GM18526 (cell line): ENCODE measurements around the gene AFTPH.

Source experiments
- POLR2A ChIP-seq: IDR thresholded peaks from 3 replicates; pipeline ENCODE4 v1.6.1; 2011; ENCODE audit not compliant: insufficient read length; ENCODE audit errors: extremely low read depth

The AFTPH gene

DNA sequence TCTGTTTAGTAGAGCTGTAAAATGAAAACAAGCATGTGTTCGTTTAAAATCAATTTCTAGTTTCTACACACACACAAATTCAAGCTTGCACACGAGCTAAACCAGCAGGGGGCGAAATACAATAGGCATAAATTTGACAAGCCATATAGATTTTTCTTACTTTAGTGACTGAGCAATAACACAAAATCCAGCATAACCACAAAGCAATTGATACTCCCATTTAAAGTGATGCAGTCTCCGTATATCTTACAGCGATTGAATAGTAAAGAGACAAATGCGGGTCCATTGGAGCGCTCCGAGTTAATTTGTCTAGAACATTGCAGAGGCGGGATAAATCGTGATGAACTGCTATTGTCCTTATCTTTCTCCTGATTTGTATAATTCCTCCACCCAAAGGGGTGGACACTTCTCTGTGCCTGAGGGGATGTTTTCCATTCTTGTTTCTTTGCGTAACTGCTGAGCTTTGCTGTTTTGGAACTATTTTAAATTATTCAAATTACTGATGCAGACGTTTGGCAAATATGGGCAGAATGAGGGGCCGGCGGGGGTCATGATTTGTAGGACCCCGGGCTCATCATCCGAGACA, 1.2 kb upstream of the AFTPH start:
- no peak for TF ChIP-seq POLR2A

DNA sequence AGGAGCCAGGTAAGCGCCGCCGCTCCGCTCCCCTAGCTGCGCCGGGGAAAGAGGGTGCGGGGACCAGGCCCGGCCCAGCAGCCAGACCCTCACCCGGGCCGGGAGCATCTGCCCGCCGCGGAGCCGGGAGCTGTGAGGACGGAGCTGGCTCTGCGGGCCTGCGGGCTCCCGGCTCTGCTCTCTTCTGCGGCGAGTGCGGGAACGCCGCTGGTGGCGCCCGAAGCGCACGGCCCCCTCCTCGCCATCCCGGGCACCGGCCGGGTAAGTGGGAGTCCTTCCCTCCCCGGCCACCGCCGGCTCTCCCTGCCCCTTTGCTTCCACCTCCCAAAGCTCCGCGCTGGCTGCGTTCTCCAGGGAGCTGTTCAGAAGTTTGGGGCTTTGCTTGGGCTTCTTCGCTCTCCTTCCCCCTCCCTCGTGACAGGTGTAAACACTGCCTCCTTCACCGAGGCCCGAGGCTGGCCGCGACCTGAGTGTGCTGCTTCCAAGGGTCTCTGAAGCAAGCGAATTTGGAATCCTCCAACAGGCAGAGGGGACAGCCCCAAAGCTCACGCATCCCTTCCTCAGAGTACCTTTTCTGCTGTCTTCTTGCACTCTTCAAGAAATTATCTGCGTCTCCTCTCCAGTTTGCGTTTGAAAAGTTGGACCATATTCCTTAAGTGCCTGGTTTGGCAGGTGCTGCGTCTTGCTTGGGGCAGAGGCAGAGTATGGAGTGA, 632 bp downstream of the AFTPH start:
- no peak for TF ChIP-seq POLR2A

DNA sequence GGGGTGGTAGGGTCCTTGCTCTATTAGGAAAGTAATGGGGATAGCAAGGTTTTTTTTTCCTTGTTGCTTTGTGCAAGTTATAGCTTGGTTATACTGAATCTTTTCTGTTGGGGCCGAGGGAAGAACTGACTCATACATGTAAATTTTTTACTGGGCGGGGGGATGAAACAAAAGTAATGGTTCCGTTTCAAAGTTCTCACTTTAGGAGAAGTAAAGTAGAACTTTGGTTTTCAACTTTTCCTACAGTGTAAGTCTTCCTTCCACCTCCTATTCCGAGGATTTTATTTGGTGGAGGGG, 1.1 kb downstream of the AFTPH start:
- TF ChIP-seq POLR2A, result peak; percentile 30

DNA sequence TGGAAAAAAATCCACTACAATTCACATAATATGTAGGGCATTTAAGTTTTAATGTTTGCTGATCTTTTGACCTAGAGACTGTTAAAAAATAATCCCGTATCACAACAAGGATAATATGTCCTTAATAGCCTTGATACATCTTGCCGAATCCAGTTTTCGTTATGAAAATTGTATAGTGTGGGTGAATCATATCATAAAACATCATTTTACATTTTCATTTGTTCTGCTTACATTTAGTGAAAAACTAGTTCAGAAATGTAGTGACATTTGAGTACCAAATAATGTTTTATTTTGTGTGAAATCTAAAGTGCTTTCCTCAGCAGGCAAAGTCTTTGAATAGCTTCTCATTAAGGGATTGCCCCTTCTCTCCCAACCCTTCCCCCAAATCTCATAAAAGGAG, 1.9 kb downstream of the AFTPH start:
- TF ChIP-seq POLR2A, result no peak

DNA sequence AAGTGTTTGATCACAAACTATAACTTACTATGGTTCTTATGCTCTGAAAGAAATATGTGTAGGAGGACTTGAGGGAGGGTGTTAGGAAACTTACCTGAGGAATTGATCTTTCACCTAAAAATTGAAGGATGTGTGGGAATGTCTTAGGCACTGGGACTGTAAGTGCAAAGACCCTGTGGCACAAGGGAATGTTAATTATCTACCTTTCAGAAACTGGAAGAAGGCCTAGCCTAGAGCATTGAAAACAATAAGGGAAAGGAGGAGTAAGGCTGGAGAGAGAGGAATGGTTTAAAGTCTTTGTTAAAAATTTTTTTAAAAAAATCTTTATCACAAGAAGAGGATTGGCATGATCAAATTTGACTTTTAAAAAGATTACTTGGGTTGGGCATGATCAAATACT, 7.9 kb downstream of the AFTPH start:
- TF ChIP-seq POLR2A, result no peak

DNA sequence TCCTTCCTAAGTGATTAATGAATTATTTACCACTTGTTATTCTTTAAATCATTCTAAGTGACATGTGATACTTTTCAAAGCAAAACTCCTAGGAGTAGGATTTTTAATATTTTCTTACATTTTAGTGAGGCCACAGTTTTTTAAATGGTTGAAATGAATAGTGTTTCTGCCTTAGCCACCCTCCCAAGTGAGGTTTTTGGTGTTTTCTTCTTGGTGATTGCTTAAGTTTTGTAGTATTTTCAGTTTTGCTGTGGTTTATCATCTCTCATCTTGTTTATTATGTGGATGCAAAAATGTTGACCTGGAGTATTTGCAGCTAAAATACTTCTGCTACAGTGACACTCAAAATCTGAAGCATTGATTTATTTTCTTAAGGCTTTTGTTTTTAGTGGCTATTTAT, 9.8 kb downstream of the AFTPH start:
- TF ChIP-seq POLR2A, result no peak

DNA sequence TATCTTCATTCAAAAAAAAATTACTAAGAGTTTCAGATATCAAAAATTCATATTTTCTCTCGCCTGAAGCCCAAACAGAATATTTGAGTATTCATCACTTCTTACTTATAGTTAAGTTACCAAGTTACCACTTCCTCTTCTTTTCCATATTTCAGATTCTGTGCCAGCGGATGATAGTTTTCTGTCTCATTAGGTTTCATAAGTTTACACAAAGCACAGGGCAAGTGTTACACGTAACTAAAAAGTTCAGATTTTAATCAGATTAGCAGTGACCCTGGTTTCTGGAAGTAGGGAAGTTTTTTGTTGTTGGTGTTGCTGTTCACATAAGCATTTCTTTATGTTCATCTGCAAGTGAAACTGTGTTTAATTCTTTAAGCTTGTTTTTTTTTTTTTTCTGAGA, 10.2 kb downstream of the AFTPH start:
- no peak for TF ChIP-seq POLR2A

DNA sequence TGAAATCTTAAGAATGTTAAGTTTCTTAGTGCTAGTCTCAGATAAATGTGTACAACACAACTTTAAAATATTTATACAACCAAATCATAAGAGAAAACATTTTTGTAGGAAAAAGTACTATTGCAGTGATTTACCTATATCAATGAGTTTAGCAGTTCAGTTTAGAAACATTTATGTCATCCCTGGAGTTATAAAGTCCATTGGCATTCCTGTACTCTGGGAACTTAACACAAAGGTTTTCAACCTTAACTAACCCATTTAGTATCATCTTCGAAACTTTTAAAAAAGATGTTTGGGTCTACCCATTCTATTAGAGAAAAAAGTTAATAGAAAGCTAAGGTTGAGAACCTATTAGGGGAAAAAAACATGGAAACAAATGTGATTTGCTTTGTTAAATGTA, 10.9 kb downstream of the AFTPH start:
- no peak for TF ChIP-seq POLR2A

DNA sequence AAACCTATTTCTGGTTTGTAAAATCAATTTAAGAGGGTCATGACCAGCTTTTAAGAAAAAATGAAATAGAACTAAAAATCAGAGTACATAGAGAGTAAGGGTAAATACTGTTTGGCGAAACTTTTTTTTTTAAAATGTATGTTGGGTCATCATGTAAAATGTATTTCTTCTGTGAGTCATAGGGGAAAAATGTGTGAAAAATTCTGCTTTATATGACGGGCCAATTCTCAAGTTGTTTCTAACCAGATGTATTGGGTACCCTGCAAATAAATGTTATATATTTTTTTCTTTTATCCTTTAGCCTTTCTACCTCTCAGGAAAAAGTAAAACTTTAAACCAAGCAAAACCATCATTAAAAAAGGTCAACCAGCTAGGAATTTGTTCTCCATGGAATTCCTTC, 13.9 kb downstream of the AFTPH start:
- TF ChIP-seq POLR2A, result no peak

DNA sequence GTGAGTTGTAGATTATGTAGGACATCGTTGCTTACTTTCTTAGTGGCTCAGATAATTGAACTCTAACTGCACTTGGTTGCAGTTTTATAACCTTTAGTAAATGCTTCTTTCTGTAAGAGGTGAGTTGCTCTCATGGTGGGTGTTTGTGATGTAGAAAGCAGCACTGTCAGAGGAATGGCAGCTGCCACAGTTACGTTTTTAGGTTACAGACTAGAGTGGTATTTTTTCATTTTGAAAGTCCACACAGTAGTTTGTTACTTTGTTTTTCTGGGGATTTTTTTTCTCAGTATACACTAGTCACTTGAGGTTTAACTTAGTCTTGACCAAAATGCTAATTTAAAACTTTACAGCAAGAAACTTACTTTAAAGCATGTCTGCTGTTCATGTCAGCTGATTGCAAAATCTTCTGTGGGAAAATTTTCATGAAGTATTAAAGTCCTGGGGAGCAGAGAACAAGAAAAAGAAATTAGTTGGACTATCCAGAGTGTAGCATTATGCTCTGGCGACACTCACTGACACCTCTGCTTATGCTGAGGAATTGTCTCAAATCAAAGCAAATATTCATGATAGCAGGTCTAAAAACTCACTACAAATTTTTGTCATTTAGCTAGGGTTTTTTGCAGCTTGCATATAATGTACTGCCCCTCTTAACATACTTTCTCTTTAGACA, 14.8 kb downstream of the AFTPH start:
- no peak for TF ChIP-seq POLR2A

DNA sequence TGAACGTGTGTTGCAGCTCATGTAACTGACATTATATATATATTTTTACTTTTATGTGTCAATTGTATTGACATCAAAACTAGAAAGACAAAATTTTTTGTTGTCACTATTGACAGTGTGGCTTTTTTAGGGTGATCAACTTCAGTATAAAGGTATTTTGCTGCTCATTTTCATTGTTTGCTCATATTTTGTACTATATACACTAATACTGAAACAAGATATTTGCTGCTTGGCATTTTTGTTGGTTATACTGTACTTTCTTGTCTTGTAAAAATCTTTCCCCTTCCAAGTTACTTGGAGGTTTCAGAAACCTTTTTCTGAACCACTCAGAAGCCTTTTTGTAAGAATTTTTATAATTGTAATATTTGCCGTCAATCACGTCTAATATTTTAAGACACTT, 16.5 kb downstream of the AFTPH start:
- no peak for TF ChIP-seq POLR2A

DNA sequence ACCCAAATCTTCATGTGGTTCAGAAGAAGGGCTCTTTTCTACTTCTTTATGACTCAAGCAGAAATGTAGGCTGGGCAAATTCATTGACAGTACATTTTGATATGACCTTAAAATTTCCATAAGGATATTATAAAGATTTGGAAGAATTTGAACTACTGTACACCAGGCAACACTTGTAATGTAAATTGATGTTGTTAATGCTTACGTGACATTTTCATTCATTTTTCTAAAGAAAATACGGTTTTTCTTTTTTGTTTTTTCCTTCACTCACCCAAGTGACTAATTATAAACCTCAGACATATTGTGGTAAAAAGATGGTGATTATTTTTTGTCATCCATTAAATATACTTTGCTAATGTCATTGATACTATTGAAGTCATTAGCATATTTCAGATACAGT, 17.4 kb downstream of the AFTPH start:
- TF ChIP-seq POLR2A, result no peak

DNA sequence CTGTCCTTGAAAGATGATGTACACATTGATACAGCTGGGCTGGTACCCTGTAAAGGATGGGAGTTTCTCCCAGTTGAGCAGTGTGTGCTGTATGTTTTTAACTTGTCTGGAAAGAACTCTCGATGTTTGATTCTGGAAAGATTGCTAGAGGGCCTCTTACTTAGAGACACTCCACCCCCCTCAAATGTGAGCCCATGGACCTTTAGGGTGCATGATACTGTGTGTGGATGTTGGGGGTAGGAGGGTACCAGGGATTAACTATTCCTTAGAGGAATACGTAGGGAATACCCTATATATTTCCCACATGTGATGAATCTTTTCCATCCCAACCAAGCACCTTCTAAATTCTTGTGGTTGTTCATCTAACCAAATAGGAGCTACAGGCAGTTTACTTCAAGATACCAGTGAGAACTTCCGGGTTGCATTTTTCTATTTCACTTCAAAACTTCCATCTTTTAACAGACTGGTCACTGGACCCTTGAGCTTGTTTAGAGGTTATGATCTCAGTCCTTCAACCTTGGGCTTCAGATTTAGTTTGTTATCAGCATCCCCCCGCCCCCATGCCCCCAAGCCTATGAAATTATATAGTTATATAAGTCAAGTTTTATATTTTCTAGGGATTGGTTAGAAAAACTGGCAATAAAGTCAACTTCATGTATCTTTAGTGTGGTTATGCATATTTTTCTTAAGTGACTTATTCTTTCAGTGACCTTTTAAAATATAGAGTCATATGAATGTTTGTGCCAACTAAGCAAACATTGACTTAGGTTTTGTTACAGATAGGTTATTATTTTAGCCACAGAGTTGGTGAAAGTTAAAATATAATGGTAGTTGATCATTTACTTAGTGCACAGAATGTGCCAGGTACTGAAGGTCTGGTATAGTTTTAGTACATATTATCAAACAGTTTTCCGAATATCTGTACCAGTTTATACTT, 18.2 kb downstream of the AFTPH start:
- TF ChIP-seq POLR2A, result no peak

DNA sequence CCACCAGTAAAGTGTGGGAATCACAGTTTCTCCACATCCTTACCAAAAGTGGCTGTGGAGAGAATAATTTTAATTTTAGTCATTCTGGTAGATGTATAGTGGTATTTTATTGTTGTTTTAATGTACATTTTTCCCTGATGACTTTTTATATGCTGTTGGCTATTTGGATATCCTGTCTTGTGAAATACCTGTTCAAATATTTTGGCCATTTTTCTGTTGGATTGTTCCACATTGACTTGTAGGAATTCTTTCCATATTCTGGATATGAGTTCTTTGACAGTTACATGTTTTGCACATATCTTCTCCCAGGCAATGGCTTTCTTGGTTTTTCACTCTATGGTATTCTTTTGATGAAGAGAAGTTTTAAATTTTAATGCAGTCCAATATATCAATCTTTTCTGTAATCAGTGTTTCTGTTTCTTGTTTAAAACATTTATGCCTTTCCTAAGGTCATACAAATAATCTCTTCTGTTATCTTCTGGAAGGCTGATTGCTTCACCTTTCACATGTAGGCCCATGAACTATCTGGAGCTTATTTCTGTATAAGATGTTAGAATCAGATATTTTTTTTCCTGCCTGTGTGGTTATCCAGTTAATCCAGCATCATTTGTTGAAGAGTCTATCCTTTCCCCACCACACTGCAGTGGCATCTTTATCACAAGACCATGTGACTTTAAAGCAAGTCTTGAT, 19.0 kb downstream of the AFTPH start:
- no peak for TF ChIP-seq POLR2A

DNA sequence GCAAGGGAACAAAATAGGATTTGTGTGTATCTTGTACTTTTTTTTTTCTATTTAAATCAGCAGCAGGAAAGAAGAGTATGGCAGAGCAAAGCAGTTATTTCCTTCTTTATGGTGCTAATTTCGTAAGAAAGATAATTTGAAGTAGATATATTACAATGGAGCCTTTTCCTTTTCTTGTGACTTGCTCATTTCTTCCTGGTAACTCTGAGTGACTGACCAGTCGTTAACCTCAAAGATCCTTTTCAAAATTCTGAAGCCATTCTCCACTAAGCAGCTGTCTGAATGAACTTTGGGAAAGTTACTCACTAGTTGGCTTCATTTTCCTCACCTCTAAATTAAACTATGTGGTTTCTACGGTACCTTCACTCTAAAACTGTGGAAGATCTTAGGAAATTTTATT, 24.6 kb downstream of the AFTPH start:
- TF ChIP-seq POLR2A, result no peak
